Measurements from ENCODE around the gene SLC25A25.
A peak's percentile ranks its signal among the peaks of the same experiment; 100 is the strongest.
"Not testable (repeated sequence)": the region's sequence is repeated elsewhere in the genome, so short reads cannot be mapped to it uniquely, and the experiment has no call there.

The SLC25A25 gene

DNA sequence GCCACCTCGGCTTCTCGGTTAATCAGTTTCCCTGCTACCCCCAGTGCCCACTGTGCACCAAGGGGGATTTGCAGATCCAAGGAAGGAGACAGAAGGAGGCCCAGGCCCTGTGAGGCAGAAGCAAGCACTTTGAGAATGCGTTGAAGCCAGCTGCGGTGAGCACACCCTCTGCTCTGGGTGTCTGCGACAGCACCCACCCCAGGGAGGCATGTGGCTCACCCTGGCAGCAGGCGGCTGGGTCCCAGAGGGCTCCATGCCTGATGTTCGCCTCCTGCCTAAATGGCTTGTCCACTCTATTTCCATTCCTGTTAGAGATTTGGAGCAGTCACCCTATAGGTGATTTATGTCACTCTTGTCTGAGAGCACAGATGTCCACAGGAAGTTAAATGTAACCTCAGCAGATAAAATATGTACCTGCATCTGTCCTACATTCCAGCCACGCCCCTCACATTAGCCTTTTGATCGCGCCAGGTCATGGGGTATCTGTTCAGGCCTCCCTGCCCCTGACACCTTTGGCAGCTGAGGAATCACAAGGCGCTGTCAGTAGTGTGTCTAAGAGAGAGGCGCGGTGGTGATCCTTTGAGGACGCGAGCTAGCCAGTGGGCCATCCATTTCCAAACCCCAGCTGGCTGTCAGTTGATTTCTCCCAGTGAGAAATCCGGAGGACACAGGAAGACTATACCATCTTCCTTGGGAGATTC, 31.3 kb downstream of the SLC25A25 start:
- no peak for FAIRE-seq

DNA sequence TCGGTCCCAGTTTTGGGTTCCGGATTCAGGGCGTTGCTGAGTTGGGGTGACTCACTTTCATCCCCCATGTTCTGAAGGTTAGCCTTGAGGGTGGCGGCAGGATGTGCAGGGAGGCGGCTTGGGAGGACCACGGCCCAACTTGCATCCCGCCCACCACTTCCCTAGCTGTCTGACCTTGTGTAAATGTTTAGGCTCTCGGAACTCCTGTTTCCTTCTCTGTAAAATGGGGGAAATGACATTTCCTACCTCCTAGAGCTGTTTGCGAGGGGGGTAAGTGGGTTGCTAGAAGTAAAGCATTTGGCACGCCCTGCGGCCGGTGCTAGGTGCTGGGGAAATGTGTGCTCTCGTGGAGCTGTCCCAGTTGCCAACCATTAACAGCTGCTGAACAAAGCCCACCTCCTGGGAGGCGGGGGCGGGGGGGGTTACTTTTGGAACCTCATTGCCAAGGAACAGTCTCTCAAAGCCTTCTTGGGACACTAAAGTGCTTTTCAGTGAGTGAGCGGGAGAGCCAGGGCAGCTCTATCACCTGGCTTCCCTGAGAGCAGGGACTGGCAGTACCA, 32.0 kb downstream of the SLC25A25 start:
- no peak for FAIRE-seq

- FAIRE-seq: no peak
These were observed 32.5 kb downstream of the SLC25A25 start for GRCh38 chr9:128100581-128100980.

DNA sequence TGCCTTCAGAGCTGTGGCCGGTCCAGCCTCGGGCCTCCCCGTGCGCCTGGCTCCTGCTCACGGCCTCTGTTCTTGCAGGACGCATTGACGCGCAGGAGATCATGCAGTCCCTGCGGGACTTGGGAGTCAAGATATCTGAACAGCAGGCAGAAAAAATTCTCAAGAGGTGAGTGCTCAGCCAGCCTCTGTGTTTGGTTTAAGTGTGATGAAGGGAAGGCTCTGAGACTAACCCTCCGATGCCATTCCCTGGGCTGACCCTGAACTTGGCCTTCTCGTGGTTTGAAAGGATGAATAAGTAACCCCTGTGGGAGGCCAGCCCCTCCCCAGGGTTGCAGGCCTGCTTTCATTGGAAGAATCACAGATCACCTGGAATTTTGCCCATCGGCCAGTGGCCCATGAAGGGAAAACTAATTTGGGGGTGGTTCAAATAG, 33.2 kb downstream of the SLC25A25 start:
- FAIRE-seq: no peak

- FAIRE-seq: no peak
These were observed 33.7 kb downstream of the SLC25A25 start for GRCh38 chr9:128101690-128102089.

- no peak for FAIRE-seq
These were observed 34.2 kb downstream of the SLC25A25 start for GRCh38 chr9:128102196-128102595.

GRCh38 chr9:128102861-128103588, 35.0 kb downstream of the SLC25A25 start:
- FAIRE-seq: peak; percentile 17

- no peak for FAIRE-seq
These were observed 35.5 kb downstream of the SLC25A25 start for GRCh38 chr9:128103589-128103962.

DNA sequence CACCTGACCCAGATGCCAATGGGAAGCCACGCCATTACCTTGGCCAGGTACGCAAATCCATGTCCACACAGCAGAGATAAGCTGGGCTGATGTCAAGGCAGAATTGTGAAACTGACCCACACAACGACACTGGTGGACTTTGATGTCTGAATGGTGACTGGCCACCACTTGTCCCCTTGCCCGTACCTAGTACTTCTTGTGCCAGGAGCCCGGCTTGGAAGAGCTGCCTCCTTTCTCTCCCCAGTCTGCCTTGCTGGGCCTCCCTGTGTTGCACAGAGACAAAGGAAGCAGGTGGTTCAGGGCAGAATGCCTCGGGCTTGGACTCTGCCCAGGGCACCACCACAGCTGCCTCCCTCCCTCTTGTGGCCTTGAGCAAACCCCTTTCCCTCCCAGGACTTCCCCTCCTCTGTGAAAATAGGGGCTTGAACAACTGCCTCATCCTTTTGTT, 36.2 kb downstream of the SLC25A25 start:
- FAIRE-seq: no peak

- no peak for FAIRE-seq
These were observed 37.6 kb downstream of the SLC25A25 start for GRCh38 chr9:128105538-128106175.

DNA sequence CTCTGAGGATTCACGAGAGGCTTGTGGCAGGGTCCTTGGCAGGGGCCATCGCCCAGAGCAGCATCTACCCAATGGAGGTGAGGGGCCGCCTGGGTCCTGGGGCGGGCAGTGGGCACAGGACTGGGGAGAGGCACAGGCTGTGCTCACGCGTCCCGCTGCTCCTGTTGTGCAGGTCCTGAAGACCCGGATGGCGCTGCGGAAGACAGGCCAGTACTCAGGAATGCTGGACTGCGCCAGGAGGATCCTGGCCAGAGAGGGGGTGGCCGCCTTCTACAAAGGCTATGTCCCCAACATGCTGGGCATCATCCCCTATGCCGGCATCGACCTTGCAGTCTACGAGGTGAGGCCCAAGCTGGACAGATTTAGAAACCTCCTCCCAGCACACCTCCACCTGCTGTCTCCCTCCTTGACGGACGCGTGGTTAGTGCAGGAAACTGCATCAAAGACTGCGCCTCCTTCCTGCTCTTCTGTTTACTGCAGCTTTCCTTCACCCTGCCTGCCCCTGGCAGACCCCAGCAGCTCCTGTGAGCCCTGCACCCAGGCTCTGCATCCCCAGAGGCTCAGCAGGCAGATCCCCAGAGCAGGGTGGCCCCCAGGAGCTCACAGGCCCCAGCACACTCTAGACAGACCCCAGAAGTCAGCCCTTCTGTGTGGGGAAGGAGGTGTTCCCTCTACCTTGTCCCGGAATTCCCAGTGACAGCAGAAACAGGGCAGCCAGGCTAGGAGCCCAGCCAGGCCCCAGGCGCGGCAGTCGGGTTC, 38.3 kb downstream of the SLC25A25 start:
- FAIRE-seq: no peak

DNA sequence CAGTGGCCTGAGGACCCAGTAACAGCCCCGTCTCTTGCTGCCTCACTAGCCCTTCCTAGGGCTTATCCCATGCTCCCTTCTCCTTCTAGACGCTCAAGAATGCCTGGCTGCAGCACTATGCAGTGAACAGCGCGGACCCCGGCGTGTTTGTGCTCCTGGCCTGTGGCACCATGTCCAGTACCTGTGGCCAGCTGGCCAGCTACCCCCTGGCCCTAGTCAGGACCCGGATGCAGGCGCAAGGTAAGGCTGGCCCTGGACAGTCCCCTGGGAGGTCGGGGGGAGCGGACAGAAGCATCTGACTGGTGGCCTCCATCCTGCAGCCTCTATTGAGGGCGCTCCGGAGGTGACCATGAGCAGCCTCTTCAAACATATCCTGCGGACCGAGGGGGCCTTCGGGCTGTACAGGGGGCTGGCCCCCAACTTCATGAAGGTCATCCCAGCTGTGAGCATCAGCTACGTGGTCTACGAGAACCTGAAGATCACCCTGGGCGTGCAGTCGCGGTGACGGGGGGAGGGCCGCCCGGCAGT, 39.0 kb downstream of the SLC25A25 start:
- no peak for FAIRE-seq

DNA sequence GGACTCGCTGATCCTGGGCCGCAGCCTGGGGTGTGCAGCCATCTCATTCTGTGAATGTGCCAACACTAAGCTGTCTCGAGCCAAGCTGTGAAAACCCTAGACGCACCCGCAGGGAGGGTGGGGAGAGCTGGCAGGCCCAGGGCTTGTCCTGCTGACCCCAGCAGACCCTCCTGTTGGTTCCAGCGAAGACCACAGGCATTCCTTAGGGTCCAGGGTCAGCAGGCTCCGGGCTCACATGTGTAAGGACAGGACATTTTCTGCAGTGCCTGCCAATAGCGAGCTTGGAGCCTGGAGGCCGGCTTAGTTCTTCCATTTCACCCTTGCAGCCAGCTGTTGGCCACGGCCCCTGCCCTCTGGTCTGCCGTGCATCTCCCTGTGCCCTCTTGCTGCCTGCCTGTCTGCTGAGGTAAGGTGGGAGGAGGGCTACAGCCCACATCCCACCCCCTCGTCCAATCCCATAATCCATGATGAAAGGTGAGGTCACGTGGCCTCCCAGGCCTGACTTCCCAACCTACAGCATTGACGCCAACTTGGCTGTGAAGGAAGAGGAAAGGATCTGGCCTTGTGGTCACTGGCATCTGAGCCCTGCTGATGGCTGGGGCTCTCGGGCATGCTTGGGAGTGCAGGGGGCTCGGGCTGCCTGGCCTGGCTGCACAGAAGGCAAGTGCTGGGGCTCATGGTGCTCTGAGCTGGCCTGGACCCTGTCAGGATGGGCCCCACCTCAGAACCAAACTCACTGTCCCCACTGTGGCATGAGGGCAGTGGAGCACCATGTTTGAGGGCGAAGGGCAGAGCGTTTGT, 39.6 kb downstream of the SLC25A25 start:
- FAIRE-seq: no peak

GRCh38 chr9:128108269-128109049, 40.4 kb downstream of the SLC25A25 start:
- no peak for FAIRE-seq

DNA sequence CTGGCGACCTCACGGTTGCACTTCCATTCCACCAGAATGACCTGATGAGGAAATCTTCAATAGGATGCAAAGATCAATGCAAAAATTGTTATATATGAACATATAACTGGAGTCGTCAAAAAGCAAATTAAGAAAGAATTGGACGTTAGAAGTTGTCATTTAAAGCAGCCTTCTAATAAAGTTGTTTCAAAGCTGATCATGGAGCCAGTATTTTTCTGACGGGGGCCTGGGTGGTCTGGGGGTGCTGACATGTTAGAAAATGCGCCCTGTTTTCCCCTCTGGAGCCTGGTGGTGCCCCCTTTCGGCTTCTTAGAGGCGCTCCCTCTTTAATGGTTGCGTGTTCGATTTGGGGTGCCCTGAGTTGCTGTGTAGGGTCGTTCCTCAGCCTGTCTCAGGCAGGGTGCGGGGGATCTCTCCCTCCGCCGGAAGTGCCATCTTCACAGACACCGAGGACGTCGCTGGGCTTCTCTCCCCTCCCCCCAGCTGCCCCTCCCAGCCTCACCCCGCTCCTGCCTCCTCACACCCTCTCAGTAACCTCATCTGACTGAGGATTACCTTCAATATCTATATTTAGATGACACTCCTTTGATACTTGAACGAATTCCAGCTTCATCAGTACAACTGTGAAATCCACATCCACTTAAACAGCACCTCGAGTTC, 41.1 kb downstream of the SLC25A25 start:
- no peak for FAIRE-seq

DNA sequence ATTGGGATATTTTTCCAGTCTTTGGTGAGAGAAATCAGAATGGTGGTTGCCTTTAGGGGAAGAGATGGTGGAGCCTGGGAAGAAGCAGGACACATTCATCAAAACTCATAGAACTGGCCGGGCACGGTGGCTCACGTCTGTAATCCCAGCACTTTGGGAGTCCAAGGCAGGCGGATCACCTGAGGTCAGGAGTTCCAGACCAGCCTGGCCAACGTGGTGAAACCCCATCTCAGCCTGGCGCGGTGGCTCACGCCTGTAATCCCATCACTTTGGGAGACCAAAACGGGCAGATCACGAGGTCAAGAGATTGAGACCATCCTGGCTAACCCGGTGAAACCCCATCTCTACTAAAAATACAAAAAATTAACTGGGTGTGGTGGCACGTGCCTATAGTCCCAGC, 43.7 kb downstream of the SLC25A25 start:
- FAIRE-seq: not testable (repeated sequence)

GRCh38 chr9:128113526-128114325, 45.7 kb downstream of the SLC25A25 start:
- no peak for FAIRE-seq

GRCh38 chr9:128114326-128115186, 46.5 kb downstream of the SLC25A25 start:
- no peak for FAIRE-seq
